Subcutaneous adipose tissue (tissue), 4 donors: ENCODE results near the gene ELMO1. TPM values are rescaled to one million over a fixed set of nuclear protein-coding genes. Genes with fewer than 3 reads are reported as not detected.

ENCODE experiments used
- total RNA-seq, 4 donors: library from RNA; depleted of rRNA; stranded (reverse); fragments of >200 nt; gene quantifications; one replicate each; pipeline ENCODE4 v1.1.0, GENCODE V29; 2016
- TF ChIP-seq, protein P1 (sequence below): fragments of 450-650 bp; IDR thresholded peaks from one replicate; pipeline ENCODE4 v1.5.1; 2016; ENCODE audit warnings: low read depth, mild to moderate bottlenecking, control low read depth, antibody characterized with exemption, moderate library complexity

Gene ELMO1, protein sequence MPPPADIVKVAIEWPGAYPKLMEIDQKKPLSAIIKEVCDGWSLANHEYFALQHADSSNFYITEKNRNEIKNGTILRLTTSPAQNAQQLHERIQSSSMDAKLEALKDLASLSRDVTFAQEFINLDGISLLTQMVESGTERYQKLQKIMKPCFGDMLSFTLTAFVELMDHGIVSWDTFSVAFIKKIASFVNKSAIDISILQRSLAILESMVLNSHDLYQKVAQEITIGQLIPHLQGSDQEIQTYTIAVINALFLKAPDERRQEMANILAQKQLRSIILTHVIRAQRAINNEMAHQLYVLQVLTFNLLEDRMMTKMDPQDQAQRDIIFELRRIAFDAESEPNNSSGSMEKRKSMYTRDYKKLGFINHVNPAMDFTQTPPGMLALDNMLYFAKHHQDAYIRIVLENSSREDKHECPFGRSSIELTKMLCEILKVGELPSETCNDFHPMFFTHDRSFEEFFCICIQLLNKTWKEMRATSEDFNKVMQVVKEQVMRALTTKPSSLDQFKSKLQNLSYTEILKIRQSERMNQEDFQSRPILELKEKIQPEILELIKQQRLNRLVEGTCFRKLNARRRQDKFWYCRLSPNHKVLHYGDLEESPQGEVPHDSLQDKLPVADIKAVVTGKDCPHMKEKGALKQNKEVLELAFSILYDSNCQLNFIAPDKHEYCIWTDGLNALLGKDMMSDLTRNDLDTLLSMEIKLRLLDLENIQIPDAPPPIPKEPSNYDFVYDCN
- total RNA-seq: 100 to 1,000 TPM in 3 of 4 donors, 10 to 100 TPM in 1; 97.1 to 129 (median 126) TPM

- TF ChIP-seq, protein P1, sequence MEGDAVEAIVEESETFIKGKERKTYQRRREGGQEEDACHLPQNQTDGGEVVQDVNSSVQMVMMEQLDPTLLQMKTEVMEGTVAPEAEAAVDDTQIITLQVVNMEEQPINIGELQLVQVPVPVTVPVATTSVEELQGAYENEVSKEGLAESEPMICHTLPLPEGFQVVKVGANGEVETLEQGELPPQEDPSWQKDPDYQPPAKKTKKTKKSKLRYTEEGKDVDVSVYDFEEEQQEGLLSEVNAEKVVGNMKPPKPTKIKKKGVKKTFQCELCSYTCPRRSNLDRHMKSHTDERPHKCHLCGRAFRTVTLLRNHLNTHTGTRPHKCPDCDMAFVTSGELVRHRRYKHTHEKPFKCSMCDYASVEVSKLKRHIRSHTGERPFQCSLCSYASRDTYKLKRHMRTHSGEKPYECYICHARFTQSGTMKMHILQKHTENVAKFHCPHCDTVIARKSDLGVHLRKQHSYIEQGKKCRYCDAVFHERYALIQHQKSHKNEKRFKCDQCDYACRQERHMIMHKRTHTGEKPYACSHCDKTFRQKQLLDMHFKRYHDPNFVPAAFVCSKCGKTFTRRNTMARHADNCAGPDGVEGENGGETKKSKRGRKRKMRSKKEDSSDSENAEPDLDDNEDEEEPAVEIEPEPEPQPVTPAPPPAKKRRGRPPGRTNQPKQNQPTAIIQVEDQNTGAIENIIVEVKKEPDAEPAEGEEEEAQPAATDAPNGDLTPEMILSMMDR: no peak
Observed at GRCh38 chr7:37448636-37449361, at the start of gene ELMO1. Gene ELMO1, minus strand, starts transcription at chr7:37448864. Its CDS starts 106,174 bp downstream, at chr7:37342690.

GRCh38 chr7:37497576-37497975, 48.9 kb upstream of the ELMO1 start:
- TF ChIP-seq, protein P1: no peak

GRCh38 chr7:37495574-37496184, 47.0 kb upstream of the ELMO1 start:
- TF ChIP-seq, protein P1: no peak

DNA sequence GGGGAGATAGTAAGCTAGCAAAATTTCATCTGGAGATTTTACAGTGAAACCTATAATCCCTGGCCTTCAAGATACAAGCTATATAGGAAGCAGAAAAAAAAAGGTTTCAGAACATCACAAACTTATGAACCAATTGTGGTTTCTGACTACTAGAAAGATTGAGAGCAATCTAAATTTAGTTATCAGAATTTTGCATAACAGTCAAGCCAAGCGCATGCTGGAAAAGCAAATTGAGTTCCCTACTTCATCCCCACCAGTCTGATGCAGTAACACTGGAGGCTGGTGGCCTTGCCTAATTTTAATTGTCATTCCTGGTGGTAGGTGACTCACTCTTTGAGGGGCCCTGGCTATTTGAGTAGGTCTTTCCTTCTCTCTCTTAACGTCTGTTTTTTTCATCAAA, 46.3 kb upstream of the ELMO1 start:
- TF ChIP-seq, protein P1: no peak

GRCh38 chr7:37493810-37494209, 45.1 kb upstream of the ELMO1 start:
- TF ChIP-seq, protein P1: no peak

- TF ChIP-seq, protein P1: no peak
Observed at GRCh38 chr7:37493123-37493522, 44.5 kb upstream of the ELMO1 start.
